Upper lobe of left lung (tissue), 6 donors: ENCODE measurements around the gene SAXO1. TPM values are rescaled to one million over a fixed set of nuclear protein-coding genes. Genes with fewer than 3 reads are reported as not detected.

Source experiments
- ATAC-seq, 2 donors: fragments of 200-7000 bp; cut with Tn5 transposase; one replicate each; pipeline ENCODE4 v1.9.1; 2022; ENCODE audit warnings: mild to moderate bottlenecking in 2 of 2, moderate library complexity in 2 of 2; ENCODE audit not compliant: low FRiP score in 2 of 2
- DNase-seq, 2 donors: peaks; one replicate each; pipeline ENCODE4 v3.0.0-alpha.2; 2019 to 2020
- H3K27ac ChIP-seq, 4 donors: fragments of 200-600 bp; sonication (generic); one replicate each; pipeline ENCODE4 v1.5.1; 2016 to 2019
- H3K27me3 ChIP-seq, 4 donors: fragments of 200-600 bp; sonication (generic); one replicate each; pipeline ENCODE4 v1.5.1; 2017 to 2019
- H3K36me3 ChIP-seq, 4 donors: fragments of 200-600 bp; sonication (generic); one replicate each; pipeline ENCODE4 v1.5.1; 2016 to 2019
- H3K4me1 ChIP-seq, 4 donors: fragments of 200-600 bp; sonication (generic); one replicate each; pipeline ENCODE4 v1.5.1; 2018 to 2019
- H3K4me3 ChIP-seq, 4 donors: fragments of 200-600 bp; sonication (generic); one replicate each; pipeline ENCODE4 v1.5.1; 2017 to 2019; ENCODE audit warnings: mild to moderate bottlenecking in 2 of 4, moderate library complexity in 1 of 4
- H3K9me3 ChIP-seq, 4 donors: fragments of 200-600 bp; sonication (generic); one replicate each; pipeline ENCODE4 v1.5.1; 2018 to 2019
- EP300 ChIP-seq, 4 donors: sonication (generic); formaldehyde crosslinking; IDR thresholded peaks; one replicate each; pipeline ENCODE4 v1.5.1; 2017; ENCODE audit warnings: antibody characterized with exemption in 4 of 4, control low read depth in 2 of 4
- POLR2A ChIP-seq, 4 donors: fragments of 450-650 bp; IDR thresholded peaks; one replicate each; pipeline ENCODE4 v1.5.1; 2016 to 2017; ENCODE audit warnings: antibody characterized with exemption in 4 of 4, mild to moderate bottlenecking in 2 of 4
- POLR2AphosphoS5 ChIP-seq, 2 donors: sonication (generic); formaldehyde crosslinking; IDR thresholded peaks; one replicate each; pipeline ENCODE4 v1.5.1; 2017; ENCODE audit warnings: antibody characterized with exemption in 2 of 2
- WGBS, 2 donors: methylation state at CpG; one replicate each; pipeline ENCODE4 v1.1.5; 2017 to 2018; 5-methylcytosine and 5-hydroxymethylcytosine counted together
- total RNA-seq, 6 donors: library from RNA; depleted of rRNA in 4 of 6; stranded (reverse); fragments of >200 nt in 4 of 6; gene quantifications; one replicate each; pipeline versions ENCODE4 v1.1.0 to v1.2.1, GENCODE V29; 2016 to 2021
- TF ChIP-seq, protein P1 (sequence below), 6 experiments: fragments of 450-650 bp in 4 of 6; fragments of 200-600 bp in 2 of 6; sonication (generic) in 2 of 6; IDR thresholded peaks; one replicate each; pipeline ENCODE4 v1.5.1; 2016 to 2019; ENCODE audit warnings: antibody characterized with exemption in 6 of 6
- donor health status: DM: no; HTN: no; CAD: no; lungs with moderate emphysema.
- donor health status: DM: no; HTN: yes; CAD: no; lungs with severe emphysema.

The SAXO1 gene
- total RNA-seq, 6 donors from 2014 or later = under 0.01 to 0.22 (median 0.05) TPM; not detected in 2

DNA sequence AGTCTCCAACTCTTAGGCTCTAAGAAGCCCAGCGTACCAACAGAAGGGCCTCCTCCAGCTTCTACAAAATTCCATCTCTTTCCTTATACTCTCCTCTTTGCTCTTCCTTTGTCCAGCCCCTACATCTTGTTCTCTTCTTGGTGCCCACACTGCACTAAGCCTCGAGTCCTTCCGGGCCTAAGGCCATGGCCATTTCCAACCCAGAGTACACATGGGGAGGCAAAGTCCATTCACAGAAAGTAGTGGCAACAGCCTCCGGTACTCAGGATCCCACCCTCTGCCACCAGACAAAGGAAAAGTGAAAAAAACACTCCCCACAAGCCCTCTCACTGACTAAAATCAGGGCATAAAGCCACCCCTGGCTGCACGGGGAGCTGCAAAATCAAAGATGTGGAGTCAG lies 60.3 kb downstream of the SAXO1 start:
- H3K27me3 ChIP-seq = no peaks in the 10 kb centered on the region
- no peak overlapping the region for H3K4me3 ChIP-seq
- no peak for ATAC-seq
- peaks cover 0 to 3% (median 0%) of the 10 kb centered on the region in 4 donors for H3K9me3 ChIP-seq
- H3K27ac ChIP-seq = no peak overlapping the region
- no peaks in the 10 kb centered on the region for H3K4me1 ChIP-seq
- H3K36me3 ChIP-seq = no peaks in the 10 kb centered on the region
- DNase-seq = no peak
- TF ChIP-seq EP300 (IDR thresholded peaks at IDR 0.05) (no peak), POLR2A (IDR thresholded peaks at IDR 0.05) (no peak), POLR2AphosphoS5 (IDR thresholded peaks at IDR 0.05) (no peak)
- TF ChIP-seq, protein P1, sequence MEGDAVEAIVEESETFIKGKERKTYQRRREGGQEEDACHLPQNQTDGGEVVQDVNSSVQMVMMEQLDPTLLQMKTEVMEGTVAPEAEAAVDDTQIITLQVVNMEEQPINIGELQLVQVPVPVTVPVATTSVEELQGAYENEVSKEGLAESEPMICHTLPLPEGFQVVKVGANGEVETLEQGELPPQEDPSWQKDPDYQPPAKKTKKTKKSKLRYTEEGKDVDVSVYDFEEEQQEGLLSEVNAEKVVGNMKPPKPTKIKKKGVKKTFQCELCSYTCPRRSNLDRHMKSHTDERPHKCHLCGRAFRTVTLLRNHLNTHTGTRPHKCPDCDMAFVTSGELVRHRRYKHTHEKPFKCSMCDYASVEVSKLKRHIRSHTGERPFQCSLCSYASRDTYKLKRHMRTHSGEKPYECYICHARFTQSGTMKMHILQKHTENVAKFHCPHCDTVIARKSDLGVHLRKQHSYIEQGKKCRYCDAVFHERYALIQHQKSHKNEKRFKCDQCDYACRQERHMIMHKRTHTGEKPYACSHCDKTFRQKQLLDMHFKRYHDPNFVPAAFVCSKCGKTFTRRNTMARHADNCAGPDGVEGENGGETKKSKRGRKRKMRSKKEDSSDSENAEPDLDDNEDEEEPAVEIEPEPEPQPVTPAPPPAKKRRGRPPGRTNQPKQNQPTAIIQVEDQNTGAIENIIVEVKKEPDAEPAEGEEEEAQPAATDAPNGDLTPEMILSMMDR (IDR thresholded peaks at IDR 0.05) = no peak
- WGBS, 2 donors = 83 to 92% methylated on average over 5 of the region's 5 CpGs

DNA sequence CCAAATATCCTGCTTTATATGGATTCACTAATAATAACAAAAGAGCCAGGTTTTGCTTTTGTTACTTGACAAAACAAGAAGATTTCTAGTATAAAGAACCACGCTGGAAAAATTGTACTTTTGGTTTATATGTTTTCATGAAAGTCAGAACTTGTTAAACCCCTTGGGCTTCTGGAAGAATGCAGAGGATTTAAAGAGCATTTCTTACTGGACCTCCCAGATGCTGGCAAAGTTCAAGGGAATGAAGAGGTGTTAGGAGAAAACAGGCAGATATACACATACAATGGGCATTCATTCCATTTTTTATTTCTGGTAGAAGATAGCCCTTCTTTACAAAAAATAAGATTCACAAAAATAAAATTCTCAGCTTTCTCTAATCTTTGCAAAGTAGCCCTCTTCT lies 61.1 kb downstream of the SAXO1 start:
- DNase-seq (no peak), ATAC-seq (no peak)
- H3K9me3 ChIP-seq = peaks cover 0 to 3% (median 0%) of the 10 kb centered on the region in 4 donors
- 79 to 80% methylated on average over 1 of the region's 1 CpG for WGBS, 2 donors
- TF ChIP-seq, protein P1 (IDR thresholded peaks at IDR 0.05) = no peak
- no peak for TF ChIP-seq POLR2A (IDR thresholded peaks at IDR 0.05)
- no peak for TF ChIP-seq POLR2AphosphoS5 (IDR thresholded peaks at IDR 0.05)
- TF ChIP-seq EP300 (IDR thresholded peaks at IDR 0.05) = no peak
- no peak overlapping the region for H3K27ac ChIP-seq
- H3K4me3 ChIP-seq = no peak overlapping the region
- H3K4me1 ChIP-seq = no peaks in the 10 kb centered on the region
- H3K27me3 ChIP-seq = no peaks in the 10 kb centered on the region
- no peaks in the 10 kb centered on the region for H3K36me3 ChIP-seq

DNA sequence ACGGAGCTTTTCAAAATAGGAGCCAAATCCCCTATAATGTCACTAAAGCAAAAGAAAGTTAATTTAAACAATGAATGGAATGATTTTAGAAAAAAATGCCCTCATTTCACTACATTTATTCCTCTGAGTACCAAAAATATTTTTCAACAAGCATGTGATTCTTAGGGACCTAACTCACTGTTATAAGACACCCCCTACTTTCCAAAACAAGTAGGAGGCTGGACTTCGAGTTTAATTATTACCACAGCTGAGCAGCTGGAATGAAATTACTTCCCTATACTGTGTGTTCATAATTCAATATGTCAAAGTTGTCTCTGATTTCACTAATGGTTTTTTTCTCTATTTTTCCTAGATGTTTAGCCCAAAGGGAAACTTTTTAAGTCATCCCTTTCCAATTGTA lies 61.6 kb downstream of the SAXO1 start:
- H3K9me3 ChIP-seq = peaks cover 0 to 3% (median 0%) of the 10 kb centered on the region in 4 donors
- TF ChIP-seq POLR2AphosphoS5 (IDR thresholded peaks at IDR 0.05) (no peak), EP300 (IDR thresholded peaks at IDR 0.05) (no peak), POLR2A (IDR thresholded peaks at IDR 0.05) (no peak)
- TF ChIP-seq, protein P1 (IDR thresholded peaks at IDR 0.05) = no peak
- H3K27me3 ChIP-seq = no peaks in the 10 kb centered on the region
- DNase-seq = no peak
- no peaks in the 10 kb centered on the region for H3K36me3 ChIP-seq
- no peak overlapping the region for H3K27ac ChIP-seq
- 57 to 68% methylated on average over 2 of the region's 2 CpGs for WGBS, 2 donors
- H3K4me1 ChIP-seq = no peaks in the 10 kb centered on the region
- no peak for ATAC-seq
- no peak overlapping the region for H3K4me3 ChIP-seq

DNA sequence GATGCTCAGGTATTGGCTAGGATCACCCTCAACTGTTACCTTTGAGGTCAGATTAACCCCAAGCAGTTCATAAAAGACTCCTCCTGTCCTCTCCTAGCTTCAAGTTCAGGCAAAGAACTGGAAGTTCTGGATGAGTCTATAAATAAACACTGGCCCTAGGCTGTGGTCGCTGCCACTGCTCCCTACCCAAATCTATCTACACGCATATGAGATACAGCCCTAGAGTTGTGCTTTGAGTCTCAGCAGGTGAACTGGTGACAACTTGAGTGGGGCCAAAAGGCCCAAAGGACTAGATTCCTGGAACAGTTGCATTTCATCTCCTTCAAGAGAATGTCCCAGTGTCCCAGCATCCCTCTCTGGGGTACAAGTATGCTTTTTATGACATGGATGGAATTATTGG lies 62.6 kb downstream of the SAXO1 start:
- DNase-seq (no peak), ATAC-seq (no peak)
- H3K27me3 ChIP-seq = no peaks in the 10 kb centered on the region
- no peak for TF ChIP-seq POLR2AphosphoS5 (IDR thresholded peaks at IDR 0.05)
- TF ChIP-seq POLR2A (IDR thresholded peaks at IDR 0.05) = no peak
- TF ChIP-seq EP300 (IDR thresholded peaks at IDR 0.05) = no peak
- TF ChIP-seq, protein P1 (IDR thresholded peaks at IDR 0.05) = no peak
- H3K27ac ChIP-seq = no peak overlapping the region
- WGBS, 2 donors = 92 to 94% methylated on average over 2 of the region's 2 CpGs
- H3K4me1 ChIP-seq = no peaks in the 10 kb centered on the region
- H3K4me3 ChIP-seq = no peak overlapping the region
- peaks cover 0 to 3% (median 0%) of the 10 kb centered on the region in 4 donors for H3K9me3 ChIP-seq
- H3K36me3 ChIP-seq = no peaks in the 10 kb centered on the region

DNA sequence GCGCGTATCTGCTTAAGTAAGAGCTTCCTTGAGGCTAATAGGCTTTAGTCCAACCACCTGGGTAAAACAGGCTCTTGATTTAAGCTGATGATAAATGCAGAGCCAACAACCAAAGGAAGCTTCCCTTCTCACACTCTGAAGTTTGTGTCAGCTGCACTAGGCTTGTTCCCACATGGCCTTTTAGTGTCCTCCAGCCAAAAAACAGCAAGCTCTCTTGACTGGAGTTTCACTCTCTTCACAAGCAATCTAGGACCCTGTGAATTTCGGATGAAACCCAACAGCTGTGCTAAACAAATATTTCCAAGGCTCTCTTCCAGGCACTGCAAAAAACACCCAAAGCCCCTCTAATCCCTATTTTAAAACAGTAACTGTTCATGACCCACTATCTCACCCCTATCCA lies 63.9 kb downstream of the SAXO1 start:
- 60 to 74% methylated on average over 3 of the region's 3 CpGs for WGBS, 2 donors
- ATAC-seq = no peak
- no peak for DNase-seq
- TF ChIP-seq EP300 (IDR thresholded peaks at IDR 0.05) (no peak), POLR2A (IDR thresholded peaks at IDR 0.05) (no peak), POLR2AphosphoS5 (IDR thresholded peaks at IDR 0.05) (no peak)
- TF ChIP-seq, protein P1 (IDR thresholded peaks at IDR 0.05) = no peak
- H3K27me3 ChIP-seq = no peaks in the 10 kb centered on the region
- H3K36me3 ChIP-seq = no peaks in the 10 kb centered on the region
- peaks cover 0 to 3% (median 0%) of the 10 kb centered on the region in 4 donors for H3K9me3 ChIP-seq
- no peak overlapping the region for H3K27ac ChIP-seq
- no peak overlapping the region for H3K4me3 ChIP-seq
- no peaks in the 10 kb centered on the region for H3K4me1 ChIP-seq
